ENCODE measurements around the gene RFX5. TPM values are rescaled to one million over a fixed set of nuclear protein-coding genes. Genes with fewer than 3 reads are reported as not detected.

RFX5 gene
- total and polyA plus RNA-seq, 9 of the 15 experiments (the other 6 are each of a cell fraction or from before 2014, with no cell fraction given), result 3.8 to 48.2 (median 32.2) TPM

GRCh38 chr1:151311589-151312331 is 35.3 kb downstream of the RFX5 start (continued):
- TF ChIP-seq, protein P1, sequence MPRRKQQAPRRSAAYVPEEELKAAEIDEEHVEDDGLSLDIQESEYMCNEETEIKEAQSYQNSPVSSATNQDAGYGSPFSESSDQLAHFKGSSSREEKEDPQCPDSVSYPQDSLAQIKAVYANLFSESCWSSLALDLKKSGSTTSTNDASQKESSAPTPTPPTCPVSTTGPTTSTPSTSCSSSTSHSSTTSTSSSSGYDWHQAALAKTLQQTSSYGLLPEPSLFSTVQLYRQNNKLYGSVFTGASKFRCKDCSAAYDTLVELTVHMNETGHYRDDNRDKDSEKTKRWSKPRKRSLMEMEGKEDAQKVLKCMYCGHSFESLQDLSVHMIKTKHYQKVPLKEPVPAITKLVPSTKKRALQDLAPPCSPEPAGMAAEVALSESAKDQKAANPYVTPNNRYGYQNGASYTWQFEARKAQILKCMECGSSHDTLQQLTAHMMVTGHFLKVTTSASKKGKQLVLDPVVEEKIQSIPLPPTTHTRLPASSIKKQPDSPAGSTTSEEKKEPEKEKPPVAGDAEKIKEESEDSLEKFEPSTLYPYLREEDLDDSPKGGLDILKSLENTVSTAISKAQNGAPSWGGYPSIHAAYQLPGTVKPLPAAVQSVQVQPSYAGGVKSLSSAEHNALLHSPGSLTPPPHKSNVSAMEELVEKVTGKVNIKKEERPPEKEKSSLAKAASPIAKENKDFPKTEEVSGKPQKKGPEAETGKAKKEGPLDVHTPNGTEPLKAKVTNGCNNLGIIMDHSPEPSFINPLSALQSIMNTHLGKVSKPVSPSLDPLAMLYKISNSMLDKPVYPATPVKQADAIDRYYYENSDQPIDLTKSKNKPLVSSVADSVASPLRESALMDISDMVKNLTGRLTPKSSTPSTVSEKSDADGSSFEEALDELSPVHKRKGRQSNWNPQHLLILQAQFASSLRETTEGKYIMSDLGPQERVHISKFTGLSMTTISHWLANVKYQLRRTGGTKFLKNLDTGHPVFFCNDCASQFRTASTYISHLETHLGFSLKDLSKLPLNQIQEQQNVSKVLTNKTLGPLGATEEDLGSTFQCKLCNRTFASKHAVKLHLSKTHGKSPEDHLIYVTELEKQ (CRISPR knock-in tag; IDR thresholded peaks at IDR 0.05), result no peak
- TF ChIP-seq REST (IDR thresholded peaks at IDR 0.05; ENCODE audit: borderline replicate concordance), result peak; percentile 60
- no peak for TF ChIP-seq REST (CRISPR knock-in tag; IDR thresholded peaks at IDR 0.05; ENCODE audit: low read depth)
- peak; percentile 81 for TF ChIP-seq BRD9 (IDR thresholded peaks at IDR 0.05; ENCODE audit: low read depth, partially characterized antibody)
- TF ChIP-seq ZNF778 (CRISPR knock-in tag; IDR thresholded peaks at IDR 0.05), result no peak
- peak; percentile 53; the same call in 1 of the 2 replicates for TF ChIP-seq ZNF24 (IDR thresholded peaks at IDR 0.05)
- 0 out of 2 replicates have a peak, but pooled peaks have one; percentile 55 for TF ChIP-seq KLF13 (tag; IDR thresholded peaks at IDR 0.05; ENCODE audit: borderline replicate concordance, low read depth)
- TF ChIP-seq ZNF146 (CRISPR knock-in tag; IDR thresholded peaks at IDR 0.05; ENCODE audit: unreplicated experiment), result no peak
- TF ChIP-seq ZNF124 (CRISPR knock-in tag; IDR thresholded peaks at IDR 0.05), result no peak
- no peak for TF ChIP-seq CHD1 (IDR thresholded peaks at IDR 0.05; ENCODE audit: low read length)
- no peak; the same call in 1 of the 2 replicates for TF ChIP-seq NFATC3 (IDR thresholded peaks at IDR 0.05)
- TF ChIP-seq KDM2B (CRISPR knock-in tag; IDR thresholded peaks at IDR 0.05), result no peak
- no peak for TF ChIP-seq STAT5B (CRISPR knock-in tag; IDR thresholded peaks at IDR 0.05)
- TF ChIP-seq JUN (IDR thresholded peaks at IDR 0.05; ENCODE audit: borderline replicate concordance, low read depth, low read length), result peak; percentile 100
- peak; percentile 99; the same call in 1 of the 2 replicates for TF ChIP-seq JUN (CRISPR knock-in tag; IDR thresholded peaks at IDR 0.05; ENCODE audit: borderline replicate concordance)
- peak; percentile 60 for TF ChIP-seq TCF3 (CRISPR knock-in tag; IDR thresholded peaks at IDR 0.05)
- no peak for TF ChIP-seq MIER1 (IDR thresholded peaks at IDR 0.05; ENCODE audit: low read depth)
- no peak for TF ChIP-seq SMAD3 (CRISPR knock-in tag; conservative IDR thresholded peaks at IDR 0.05)
- TF ChIP-seq POLR2AphosphoS2 (IDR thresholded peaks at IDR 0.05; ENCODE audit: low read length), result no peak

Data from K562 (cell line).